GM21717 (cell line): ENCODE data around the gene MADD.
"Not testable (repeated sequence)": the region's sequence is repeated elsewhere in the genome, so short reads cannot be mapped to it uniquely, and the experiment has no call there.

Experiments used
- ATAC-seq: cut with Tn5 transposase; IDR thresholded peaks from one replicate; pipeline ENCODE4 v1.9.1; 2021; ENCODE audit warnings: mild to moderate bottlenecking, moderate library complexity; ENCODE audit not compliant: unreplicated experiment

The MADD gene

DNA sequence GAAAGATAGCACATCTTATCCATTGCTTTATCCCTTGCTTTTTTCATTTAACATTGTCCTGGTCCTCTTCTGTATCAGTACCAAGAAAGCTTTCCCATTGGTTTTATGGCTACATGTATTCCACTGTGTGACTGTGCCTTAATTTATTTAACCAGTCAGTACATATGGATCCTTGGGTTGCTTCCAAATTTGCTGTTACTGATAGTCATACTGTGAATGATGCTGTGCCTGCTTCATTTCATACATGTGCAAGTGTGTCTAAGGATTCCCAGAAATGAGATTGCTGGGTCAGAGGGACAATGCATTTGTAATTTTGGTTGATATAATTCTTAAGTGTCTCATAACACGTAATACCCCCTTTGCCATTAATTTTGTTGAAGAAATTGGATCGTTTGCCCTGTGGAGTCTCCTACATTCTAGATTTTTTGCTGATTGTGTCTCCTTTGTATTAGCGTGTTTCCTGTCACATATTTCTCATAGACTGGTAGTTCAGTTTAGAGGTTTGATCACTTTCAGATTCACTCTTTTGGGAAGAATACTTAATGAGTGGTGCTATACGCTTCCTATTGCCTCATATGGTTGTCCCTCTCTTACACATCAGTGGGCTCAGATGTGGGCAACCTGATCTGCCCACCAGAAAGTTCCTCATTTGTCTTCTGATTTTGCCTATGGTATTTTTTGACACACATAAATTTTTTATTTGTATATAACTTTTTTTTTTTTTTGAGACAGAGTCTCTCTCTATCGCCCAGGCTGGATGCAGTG is 47.3 kb downstream of the MADD start:
- ATAC-seq, result peak; percentile 75

- no peak for ATAC-seq
Observed at GRCh38 chr11:47318166-47318565, 48.2 kb downstream of the MADD start.

- ATAC-seq, result no peak
Observed at GRCh38 chr11:47324520-47324919, 54.6 kb downstream of the MADD start.

DNA sequence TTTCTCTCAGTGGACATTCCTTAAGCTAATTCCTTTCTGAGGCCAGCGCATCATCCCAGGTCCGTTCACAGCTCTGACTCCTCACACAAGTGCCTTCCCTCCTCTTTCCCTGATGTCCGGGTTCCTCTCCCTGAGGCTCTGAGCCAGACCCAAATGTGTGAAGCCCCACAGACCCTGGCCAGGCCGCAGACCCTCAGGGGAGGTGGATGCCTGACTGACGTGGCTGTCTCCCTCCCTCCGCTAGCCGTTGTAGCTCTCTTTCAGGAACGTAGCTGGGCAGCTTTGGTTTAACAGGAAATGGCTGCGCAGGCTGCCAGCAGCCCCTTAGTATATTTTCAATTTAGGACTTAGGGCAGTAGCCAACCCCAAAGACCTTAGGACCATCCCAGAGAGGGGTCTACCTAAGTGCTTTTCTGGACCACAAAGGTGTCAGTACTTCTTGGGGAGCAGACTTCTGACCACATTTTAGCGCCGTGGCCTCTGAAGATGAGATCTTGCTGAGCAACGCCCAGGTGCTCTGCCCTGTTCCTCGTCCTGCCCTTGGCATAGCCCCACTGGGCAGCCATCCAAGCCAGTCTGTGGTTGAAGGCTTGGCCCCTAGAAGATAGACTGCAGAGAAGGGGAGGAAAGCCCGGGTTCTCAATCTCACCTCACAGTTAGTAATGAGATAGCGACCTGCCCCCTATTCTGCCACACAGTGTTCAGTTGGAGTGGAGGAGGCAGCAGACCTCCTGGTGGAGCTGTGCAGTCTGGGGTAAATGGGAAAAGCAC is 55.5 kb downstream of the MADD start:
- ATAC-seq, result no peak

GRCh38 chr11:47326198-47326597 is 56.3 kb downstream of the MADD start:
- no peak for ATAC-seq

DNA sequence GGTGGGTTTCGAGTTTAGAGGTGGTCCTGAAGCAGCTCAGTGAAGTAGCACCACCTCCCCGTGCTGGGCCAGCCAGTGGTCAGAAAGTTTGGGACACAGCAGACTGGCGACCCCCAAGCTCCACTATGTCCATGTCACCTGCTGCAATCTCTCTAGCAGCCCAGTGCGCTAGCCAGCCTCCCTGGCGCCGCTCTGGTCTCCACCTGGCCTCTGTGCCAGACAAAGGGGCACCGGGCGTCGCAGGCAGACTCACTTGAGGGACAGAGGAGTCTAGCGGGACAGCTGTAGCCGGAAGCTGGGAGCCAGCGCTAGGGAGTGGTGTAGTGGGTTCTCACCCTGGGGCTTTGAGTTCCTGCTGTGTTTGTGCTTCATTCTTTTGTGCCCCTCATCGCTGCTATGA is 57.1 kb downstream of the MADD start:
- ATAC-seq, result no peak

GRCh38 chr11:47327949-47328348 is 58.0 kb downstream of the MADD start:
- ATAC-seq, result no peak

- no peak for ATAC-seq
Observed at GRCh38 chr11:47328449-47329390, 58.8 kb downstream of the MADD start.

DNA sequence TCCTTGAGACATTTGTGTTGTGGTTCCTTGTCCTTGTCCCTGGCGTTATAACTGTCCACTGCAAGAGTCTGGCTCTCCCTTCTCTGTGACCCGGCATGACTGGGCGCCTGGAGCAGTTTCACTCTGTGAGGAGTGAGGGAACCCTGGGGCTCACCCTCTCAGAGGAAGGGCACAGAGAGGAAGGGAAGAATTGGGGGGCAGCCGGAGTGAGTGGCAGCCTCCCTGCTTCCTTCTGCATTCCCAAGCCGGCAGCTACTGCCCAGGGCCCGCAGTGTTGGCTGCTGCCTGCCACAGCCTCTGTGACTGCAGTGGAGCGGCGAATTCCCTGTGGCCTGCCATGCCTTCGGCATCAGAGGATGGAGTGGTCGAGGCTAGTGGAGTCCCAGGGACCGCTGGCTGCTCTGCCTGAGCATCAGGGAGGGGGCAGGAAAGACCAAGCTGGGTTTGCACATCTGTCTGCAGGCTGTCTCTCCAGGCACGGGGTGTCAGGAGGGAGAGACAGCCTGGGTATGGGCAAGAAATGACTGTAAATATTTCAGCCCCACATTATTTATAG is 59.6 kb downstream of the MADD start:
- ATAC-seq, result no peak

DNA sequence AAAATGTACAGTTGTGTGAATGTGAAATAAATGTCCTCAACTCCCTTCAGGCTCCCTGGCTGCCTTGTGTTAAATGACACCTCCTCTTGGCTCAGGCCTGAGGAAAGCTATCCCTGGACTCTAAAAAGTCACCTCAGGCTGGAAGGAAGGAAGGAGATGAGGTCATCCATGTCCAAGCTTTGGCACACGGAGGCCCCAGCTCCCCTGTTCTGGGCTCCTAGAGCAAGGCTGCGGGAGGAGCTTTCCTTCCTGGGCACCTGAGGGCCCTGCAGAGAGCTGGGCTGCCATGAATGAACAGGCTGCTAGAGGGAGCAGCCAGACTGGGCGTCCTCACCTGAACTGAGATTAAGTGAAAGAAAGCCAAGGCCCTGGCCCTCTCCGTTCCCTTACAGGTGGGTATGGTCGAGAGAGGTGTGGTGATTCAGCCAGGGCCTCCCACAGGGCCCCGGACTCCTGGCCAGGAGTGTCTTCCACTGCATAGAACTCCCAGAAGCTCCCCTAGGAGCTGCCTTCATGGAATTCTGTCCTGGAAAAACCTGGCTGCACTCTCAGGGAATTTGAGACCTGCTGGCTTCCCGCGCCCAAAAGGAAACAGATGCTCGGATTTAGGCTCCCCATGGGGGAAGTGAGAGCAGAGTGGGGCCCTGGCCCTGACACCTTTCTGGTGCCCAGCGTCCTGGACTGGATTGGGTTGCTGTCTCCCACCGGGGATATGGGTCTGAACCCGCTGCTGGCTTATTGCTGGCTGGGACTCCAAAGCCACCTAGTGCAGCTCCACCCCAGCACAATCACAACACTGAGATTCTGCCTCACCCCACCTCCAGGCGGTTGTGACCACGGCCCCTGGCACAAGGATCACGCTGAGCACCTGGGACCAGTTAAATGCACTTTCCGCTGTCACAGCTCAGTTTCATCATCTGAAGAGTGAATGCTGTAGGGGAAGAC is 60.3 kb downstream of the MADD start:
- ATAC-seq, result no peak

GRCh38 chr11:47331454-47332302 is 61.7 kb downstream of the MADD start:
- no peak for ATAC-seq

DNA sequence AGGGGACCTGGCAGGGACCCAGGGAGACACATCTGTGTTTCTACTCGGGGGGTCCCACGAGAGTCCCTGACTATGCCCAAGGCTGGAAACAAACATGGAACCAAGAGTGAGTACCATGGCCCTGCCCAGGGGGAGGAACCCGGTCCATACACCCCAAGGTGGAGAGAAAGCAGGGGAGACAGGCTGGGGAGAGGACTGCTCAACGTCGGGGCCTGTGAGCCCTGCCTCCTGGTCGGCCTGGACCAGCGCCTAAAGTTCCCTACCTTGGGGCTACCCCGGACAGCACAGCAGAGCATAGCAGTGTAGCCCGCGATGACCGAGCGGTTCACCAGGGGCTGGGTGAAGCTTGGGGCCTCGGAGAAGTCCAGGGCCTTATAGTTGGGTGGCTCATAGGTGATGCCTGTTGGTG is 62.4 kb downstream of the MADD start:
- no peak for ATAC-seq

GRCh38 chr11:47332791-47333525 is 63.0 kb downstream of the MADD start:
- ATAC-seq, result no peak

DNA sequence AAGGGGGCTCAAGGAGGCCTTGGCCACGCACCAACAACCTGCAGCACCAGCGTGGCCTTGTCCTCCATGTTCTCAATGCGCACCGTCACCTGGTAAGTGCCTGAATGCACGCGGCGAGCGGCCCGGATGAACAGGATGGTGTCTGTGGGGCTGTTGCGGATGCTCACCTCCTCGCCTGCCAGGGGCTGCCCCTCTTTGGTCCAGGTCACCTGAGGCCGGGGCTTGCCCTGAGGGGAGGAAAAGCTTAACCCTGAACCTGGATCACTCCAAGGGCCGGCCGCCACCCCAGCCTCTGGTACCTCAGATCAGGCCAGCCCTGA is 63.6 kb downstream of the MADD start:
- no peak for ATAC-seq

- no peak for ATAC-seq
Observed at GRCh38 chr11:47333886-47334443, 64.0 kb downstream of the MADD start.

DNA sequence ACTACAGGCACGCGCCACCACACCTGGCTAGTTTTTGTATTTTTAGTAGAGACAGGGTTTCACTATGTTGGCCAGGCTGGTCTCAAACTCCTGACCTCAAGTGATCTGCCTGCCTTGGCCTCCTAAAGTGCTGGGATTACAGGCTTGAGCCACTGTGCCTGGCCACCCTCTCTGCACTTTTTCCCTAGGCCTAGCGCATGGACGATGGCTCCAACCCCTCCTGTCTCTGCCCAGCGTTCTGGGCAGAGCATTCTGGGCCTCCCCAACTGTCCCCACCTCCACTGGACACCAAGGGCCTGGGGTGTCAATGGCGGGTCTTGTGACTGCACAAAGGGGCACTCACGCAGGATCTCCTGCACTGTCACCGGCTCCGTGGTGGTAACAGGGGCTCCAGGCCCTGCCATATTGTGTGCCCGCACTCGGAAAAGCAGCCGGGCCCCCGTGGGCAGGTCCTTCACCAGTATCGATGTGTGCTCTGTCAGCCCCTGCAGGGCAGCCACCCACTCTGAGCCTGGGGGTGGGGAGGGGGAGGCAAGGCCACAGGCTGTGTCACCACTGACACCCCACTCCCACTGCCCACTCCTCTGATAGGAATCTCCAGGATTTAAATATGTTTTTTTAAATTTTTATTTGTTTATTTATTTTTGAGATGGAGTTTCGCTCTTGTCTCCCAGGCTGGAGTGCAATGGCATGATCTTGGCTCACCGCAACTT is 64.9 kb downstream of the MADD start:
- ATAC-seq, result not testable (repeated sequence)

DNA sequence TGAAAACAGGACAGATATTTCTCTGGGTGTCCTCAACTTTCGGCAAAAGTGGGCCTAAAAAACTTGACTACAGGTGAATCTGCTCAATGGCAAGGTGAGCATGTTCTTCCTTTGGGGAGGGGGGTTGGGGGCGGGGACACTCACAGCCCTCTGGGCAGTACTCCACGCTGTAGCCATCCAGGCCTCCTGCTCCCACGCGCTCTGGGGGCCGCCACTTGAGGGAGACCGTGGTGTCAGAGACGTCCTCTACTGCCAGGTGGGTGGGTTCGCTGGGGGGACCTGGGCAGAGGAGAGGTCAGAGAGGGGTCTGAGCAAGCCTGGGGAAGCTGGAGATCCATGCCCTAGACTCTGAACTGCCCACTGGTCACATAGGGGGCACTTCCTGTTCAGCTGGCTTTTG is 65.8 kb downstream of the MADD start:
- ATAC-seq, result no peak
